HG03025 (cell line): ENCODE measurements around the gene ZNF519.
"Not testable (repeated sequence)": the region's sequence is repeated elsewhere in the genome, so short reads cannot be mapped to it uniquely, and the experiment has no call there.

Source experiments
- ATAC-seq: cut with Tn5 transposase; IDR thresholded peaks from one replicate; pipeline ENCODE4 v1.9.1; 2021; ENCODE audit warnings: mild to moderate bottlenecking, moderate library complexity; ENCODE audit not compliant: unreplicated experiment, low FRiP score

ZNF519 gene

DNA sequence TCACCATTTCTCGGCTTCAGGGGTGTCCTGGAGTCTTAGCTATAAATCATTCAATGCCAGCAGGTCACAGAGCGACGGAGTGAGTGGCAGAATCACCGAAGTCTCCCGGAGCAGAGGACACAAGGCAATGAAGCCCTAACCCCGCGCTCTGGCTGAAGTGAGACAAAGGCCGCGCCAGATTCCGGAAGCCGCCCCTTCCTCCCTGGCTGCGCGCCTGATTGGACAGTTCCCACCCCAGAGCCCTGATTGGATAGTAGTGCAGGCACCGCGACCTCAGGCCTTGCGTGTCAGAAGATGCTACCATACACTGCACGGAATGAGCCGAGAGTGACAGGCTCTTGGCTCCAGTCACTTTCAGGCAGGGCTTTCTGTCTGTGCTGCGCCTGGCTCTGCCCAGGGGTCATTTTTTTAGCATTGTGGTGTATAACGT, at the start of gene ZNF519:
Gene ZNF519, minus strand, starts transcription at position 165 of the 430 bp plus-strand sequence. Its CDS starts 158 bp downstream, at position 7.
- peak; percentile 100 for ATAC-seq

DNA sequence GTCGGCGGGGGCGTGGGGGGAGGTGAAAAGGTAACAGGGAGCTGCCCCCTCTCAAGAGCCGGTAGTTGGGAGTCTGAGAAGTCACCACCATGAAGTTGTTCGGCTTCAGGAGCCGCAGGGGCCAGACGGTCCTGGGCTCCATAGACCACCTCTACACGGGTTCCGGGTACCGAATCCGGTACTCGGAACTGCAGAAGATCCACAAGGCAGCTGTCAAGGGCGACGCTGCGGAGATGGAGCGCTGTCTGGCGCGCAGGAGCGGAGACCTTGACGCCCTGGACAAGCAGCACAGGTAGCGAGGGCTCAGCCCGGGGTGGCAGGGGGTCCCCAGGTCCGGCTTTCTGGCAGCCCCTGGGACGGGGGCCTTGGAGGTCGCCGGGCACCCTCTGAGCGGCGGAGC, 47.1 kb upstream of the ZNF519 start:
- no peak for ATAC-seq

DNA sequence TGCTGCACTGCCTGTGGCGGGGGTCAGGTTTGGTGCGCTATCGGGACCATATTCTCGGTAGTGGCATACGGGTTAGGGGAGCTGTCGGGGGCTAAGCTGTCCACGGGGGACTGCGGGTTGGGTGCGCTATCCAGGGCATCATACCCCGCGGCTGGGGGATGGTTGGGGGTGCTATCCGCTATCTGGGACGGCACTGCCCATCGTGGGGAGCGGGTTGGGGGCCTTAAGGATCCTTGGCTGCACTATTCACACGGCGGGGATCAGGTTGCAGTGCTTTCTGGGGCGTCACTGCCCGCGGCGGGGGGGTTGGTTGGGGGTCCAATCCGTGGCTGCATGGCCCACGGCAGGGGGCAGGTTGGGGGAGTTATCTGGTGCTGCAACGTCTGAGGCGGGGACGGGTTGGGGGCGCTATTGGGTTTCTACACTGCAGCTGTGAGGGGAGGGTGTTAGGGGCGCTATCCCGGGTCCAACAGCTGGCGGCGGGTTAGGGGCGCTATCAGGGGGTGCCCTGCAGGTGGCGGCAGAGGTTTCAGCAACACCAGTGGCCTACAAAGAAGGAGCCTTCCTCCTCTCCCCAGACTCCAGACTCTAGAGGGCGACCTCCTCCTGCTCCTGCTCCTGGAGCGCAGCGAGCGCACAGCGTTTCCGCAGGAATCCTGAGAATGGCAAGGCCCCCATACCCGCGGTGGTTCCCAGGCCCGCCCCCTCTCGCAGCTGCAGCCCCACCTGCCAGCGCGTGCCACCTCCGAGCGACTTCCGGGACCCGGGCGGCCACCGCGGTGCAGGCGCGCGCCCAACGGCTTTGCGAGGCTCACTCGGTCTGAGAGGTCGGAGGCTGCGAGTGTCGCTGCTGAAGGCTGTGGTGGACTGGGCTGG, 46.3 kb upstream of the ZNF519 start:
- peak; percentile 86 for ATAC-seq

DNA sequence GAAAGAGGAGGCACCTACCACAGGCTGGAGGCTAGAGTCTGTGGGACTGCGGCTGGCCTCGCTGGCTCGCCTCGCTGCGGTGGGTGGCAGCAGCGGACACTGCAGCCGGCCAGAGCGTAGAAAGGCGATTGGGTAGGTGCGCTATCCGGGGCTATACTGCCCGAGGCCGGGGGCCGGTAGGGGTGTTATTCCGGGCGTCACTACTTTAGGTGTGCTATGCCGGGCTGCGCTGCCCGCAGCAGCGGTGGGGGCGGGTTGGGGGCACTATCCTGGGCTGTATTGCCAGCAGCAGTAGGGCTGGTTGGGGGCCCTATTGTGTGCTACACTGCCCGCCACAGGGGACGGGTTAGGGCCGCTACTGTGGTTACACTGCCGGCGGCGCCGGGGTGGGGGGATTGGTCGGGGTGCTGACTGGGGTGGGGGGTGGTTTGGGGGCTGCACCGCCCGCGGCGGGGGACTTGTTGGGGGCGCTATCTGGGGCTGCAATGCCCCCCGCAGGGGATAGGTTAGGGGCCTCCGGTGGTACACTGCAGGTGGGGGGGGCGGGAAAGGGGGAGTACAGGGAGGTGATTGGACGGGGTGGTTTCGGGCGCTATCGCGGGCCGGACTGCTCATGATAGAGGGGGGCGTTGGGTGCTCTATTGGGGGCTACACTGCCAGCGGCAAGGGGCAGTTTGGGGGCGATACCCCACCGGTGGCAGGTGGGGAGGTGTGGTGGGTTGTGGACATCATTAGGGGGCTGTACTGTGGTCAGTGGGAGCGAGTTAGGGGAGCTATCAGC, 45.5 kb upstream of the ZNF519 start:
- ATAC-seq, result not testable (repeated sequence)

DNA sequence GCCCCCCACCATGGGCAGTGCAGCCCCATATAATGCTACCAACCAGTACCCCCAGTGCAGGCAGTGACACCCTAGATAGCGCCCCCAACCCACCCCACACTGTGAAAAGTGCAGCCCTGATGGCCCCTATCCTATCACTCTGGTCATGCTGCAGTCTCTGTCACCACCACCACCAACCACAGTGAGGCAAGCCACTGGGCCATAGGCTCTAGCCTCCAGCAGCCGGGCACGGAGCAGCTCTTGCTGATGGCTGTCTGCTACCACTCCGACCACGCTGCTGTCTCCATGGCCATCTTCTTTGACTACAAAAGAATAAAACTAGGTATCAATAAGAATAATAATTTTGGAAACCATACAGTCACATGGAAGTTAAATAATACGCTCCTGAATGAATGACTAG, 43.2 kb upstream of the ZNF519 start:
- not testable (repeated sequence) for ATAC-seq

DNA sequence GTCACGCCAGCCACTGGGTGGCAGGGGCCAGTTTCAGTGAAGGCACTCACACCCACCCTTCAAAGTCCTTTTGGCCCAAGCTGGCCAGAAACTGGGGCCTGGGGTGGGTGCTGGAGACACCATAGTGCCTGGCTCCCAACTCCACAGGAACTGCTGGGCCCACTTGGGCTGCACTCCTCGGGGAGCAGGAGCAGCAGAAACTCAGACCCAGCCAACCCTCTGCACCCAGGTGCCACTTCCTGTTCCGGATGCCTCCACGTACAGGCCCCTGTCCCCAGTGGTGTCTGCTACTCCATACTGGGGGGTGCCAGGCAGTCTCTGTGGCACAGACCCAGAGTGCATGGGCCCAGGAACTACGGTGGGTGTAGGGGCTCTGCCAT, 42.5 kb upstream of the ZNF519 start:
- no peak for ATAC-seq

DNA sequence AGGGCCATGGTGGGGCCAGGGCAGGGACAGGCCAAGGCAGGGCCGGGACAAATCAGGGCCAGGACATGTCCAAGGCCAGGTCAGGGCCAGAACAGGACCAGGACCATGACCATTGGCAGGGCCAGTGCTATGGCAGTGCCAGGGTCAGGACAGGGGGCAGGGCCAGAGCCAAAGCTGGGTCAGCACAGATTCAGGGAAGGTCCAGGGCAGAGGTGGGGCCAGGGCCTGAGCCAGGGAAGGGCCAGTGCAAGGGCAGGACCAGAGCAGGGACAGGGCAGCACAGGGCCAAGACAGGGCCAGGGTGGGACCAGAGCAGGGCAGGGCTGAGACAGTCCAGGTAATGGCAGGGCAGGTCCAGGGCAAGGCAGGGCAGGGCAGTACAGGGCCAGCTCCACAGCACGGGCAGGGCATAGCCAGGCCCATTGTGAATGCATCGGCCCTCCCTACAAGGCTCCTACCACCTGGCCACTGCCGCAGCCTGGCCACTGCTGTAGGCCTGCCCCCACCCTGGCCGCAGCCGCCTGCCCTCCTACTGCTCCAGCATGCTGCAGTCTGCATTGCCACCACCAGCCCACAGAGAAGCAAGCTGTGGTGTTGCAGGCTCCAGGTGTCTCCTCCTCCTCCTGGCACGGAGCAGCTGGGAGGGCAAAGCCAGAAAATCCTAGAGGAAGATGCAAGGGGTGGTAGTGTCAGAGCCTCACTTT, 41.9 kb upstream of the ZNF519 start:
- ATAC-seq, result not testable (repeated sequence)

DNA sequence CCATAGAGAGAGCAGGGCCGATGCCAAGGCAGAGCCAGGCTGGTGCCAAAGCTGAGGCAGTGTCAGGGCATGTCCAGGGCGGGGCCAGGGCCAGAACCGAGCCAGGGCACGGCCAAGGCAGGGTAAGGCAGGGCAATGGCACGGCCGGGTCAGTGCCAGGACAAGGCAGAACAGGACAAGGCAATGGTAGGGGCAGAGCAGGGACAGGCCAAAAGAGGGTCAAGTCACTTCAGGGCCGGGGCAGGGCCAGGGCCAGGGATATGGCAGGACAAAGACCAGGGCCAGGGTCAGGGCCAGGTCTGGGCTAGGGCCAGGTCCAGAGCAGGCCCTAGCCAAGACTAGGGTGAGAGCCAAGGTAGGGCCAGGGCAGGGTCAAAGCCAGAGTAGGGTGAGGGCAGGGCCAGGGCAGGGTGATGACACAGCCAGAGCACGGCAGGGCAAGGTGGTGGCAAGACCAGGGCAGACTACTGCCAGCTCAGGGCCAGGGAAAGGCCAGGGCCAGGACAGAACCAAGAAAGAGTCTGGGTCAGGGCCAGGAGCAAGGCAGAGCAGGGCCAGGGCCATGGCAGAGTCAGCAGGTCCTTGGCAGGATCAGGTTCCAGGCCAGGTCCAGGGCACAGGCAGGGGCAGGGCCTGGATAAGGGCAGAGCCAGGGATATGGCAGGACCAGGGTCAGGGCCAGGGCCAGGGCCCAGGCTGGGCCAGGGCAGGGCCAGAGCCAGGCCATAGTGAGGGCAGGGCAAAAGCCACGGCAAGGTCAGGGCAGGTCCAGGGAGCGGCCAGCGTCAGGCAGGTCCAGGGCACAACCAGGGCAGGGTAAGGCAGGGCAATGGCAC, 41.1 kb upstream of the ZNF519 start:
- not testable (repeated sequence) for ATAC-seq

DNA sequence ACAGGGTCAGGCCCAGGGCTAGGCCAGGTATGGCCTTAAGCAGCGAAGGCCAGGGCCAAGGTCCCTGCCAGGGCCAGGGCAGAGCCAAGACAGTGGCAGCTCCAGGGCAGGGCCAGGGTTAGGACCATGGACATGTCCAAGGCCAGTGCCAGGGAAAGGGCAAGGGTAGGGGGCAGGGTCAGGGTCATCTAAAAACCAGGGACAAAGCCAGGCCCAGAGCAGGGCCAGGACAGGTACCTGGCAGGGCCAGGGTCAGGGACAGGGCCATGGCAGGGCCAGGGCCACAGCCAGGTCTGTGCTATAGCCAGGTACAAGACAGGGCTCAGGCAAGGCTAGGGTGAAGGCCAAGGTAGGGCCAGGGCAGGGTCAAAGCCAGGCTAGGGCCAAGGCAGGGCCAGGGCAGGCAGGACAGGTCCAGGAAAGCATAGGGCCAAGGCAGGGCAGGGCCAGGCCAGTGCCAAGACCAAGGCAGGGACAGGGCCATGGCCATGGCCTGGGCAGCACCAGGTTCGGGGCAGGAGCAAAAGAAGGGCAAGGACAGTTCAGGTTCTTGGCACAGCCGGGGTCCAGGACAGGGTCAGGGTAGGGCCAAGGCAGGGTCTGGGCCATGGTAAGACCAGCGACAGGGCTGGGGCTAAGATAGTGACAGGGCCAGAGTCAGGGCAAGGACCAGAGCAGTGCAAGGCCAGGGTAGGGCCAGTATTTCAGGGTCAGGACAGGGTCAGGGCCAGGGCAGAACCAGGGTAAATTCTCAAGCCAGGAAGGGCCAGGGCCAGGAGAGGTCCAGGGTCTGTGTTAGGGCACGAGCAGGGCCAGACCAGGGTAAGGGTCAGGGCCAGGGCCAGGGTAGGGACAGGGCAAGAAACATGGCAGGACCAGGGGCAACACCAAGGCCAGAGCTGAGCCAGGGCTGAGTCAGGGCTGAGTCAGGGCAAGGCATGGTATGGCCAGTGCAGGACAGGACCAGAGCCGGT, 40.2 kb upstream of the ZNF519 start:
- not testable (repeated sequence) for ATAC-seq

DNA sequence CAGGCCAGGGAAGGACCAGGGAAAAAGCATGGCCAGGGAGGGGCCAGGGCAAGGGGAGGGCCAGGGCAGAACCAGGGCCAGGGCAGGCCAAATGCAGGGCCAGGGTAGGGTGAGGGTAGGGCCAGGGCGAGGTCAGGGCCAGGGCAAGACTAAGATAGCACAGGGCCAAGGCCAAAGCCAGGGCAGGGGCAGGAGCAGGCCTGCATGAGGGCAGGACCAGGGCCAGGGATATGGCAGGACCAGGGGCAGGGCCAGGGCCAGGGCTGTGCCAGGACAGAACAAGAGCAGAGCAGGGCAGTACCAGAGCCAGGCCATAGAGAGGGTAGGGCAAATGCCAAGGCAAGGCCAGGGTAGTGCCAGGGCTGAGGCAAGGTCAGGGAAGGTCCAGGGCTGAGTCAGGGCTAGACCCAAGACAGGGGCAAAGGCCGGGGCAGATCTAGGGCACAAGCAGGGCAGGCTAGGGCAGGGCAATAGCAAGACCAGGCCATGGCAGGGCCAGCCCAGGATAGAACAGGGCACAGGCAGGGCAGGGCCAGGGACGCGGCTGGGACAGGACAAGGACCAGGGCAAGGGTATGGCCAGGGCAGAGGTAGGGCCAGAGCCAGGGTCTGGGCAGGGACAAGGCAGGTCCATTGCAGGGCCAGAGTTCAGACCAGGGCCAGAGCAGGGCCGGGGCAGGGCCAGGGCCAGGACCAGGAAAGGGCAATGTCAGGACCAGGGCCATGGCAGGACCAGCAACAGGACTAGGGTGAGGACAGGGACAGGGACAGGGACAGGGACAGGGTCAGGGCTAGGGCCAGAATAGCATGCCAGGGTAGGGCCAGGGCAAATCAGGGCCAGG, 39.3 kb upstream of the ZNF519 start:
- ATAC-seq, result not testable (repeated sequence)

DNA sequence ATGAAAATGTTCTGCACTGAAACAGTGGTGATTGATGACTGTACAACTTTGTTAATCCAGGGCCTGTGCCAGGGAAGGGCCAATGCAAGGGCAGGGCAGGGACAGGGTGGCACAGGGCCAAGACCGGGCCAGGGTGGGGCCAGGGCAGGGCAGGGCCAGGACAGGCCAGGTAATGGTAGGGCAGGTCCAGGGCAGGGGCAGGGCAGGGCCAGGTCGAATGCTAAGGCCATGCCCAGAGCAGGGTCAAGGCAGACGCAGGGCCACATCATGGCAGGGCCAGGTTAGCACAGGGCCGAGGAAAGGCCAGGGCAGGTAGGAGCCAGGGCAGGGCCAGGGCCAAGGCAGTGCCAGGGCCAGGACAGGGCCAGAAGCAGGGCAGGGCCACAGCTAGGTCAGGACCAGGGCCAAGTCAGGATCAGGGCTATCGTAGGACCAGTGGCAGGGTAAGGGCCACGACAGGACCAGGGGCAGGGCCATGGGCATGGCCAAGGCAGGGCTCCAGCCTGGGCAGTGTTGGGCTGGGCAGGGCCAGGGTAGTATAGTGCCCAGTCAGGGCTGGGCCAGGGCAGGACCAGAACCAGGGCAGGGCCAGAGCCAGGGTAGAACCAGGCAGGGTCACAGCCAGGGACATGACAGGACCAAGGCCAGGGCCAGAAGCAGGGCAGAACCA, 38.3 kb upstream of the ZNF519 start:
- not testable (repeated sequence) for ATAC-seq

DNA sequence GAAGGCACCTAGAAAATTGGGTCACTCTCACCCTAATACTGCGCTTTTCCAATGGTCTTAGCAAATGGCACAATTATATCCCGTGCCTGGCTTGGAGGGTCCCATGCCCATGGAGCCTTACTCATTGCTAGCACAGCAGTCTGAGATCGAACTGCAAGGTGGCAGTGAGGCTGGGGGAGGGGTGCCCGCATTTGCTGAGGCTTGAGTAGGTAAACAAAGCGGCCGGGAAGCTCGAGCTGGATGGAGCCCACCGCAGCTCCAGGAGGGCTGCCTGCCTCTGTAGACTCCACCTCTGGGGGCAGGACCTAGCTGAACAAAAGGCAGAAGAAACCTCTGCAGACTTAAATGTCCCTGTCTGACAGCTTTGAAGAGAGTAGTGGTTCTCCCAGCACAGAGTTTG, 30.7 kb upstream of the ZNF519 start:
- ATAC-seq, result not testable (repeated sequence)

DNA sequence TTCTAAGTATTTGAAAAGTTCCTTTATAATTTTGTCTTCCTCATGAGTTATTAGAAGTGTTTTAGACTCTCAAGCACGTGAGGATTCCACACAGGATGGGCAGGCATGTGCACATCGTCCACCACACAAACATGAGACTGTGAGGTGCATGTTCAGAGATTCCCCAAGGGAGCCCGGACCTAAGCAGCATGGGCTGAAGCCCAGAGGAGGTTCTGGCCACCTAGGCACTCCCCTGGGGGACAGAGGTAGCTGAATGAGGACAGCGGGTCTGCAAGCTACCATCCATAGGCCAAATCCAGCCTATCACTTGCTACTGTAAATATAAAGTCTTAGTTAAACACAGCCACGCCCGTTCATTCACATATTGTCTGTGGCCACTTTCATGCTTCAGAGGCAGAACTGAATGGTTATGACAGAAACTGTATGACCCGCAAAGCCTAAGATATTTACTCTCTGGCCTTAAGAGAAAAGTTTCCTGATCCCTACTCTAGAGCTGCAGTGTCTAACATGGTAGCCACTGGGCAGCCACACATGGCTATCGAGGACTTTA, 19.4 kb upstream of the ZNF519 start:
- ATAC-seq, result not testable (repeated sequence)

DNA sequence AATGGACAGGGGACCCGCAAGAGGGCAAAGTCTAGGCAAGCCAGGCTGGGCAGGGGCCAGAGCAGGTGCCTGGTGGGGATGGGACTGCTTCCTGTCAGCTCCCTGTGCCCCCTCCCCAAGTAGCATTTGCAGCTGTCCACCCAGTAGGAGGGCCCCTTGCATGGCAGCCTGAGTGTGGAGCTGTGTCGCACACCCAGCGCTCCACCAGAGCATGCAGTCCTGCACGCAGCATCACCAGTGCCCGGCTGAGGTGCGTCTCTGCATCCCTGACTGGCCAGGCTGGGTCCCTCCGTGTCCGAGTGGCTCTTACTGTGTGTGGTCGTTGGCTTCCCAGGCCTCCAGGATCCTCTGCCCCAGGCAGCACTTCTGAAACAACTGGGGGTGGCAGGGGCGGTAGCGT, 18.5 kb upstream of the ZNF519 start:
- ATAC-seq, result not testable (repeated sequence)

DNA sequence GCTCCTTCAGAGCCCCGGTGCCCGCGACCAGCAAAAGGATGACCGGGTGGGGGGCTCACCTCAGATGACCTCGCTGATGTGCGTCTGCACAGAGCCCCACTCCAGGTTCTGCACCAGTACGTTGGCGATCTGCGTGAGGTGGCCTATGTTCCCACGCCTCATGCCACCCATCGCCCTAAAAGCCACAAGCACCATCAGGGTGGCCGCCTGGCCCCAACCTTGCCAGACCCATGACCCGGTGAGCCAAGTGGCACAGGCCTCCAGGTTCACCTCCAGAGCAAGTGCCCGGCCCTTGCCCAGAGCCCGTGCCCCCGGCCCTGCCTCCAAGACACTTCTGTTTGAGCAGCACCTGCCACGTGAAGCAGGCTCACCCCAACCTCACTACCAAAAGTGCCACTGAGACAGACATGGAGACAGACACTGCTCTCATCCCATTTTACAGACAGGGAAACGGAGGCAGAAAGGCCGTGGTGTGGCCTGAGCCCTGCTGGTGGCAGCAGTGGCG, 17.7 kb upstream of the ZNF519 start:
- ATAC-seq, result not testable (repeated sequence)

DNA sequence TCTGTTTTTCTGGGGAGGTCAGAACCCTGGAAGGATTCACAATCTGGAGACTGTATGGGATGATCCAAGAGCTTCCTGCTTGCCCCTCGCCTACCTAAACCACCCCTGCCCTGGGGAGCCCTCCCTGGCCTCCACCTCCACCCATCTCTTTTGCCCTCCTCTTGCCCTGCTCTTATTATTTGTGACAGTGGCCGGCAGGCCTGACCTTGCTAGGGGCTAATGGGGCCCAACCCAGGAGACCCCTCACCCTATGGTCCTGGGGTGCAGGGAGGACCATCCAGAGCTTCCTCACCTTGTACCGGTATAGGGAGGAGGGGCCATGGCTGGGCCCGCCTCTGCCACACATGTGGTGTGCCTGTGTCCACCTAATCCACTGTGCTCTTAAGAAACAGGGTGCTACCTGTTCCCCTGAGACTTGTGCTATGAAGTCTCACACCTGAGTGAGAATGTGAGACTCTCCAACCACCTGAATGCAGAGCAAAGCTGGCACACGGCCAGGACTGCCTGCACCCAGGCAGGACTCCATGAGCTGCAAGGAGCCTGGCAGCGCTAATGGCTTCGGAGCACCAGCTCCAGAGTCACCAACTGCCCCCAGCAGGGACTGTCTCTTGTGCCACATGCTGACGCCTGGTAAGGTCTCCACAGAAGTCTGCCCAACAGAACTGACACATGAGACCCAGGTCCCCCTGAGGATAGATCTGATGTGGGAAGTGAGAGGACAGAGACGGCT, 17.1 kb upstream of the ZNF519 start:
- ATAC-seq, result not testable (repeated sequence)
